Astrocyte of the cerebellum (primary cell): Measurements from ENCODE around the gene LEKR1.
A peak's percentile ranks its signal among the peaks of the same experiment; 100 is the strongest.
"Not testable (repeated sequence)": the region's sequence is repeated elsewhere in the genome, so short reads cannot be mapped to it uniquely, and the experiment has no call there.

ENCODE experiments used
- DNase-seq: peaks from one replicate; pipeline ENCODE4 v3.0.0-alpha.2; 2011; ENCODE audit warnings: low read depth
- H3K4me3 ChIP-seq: 2 replicates; pipeline ENCODE4 v1.5.1; 2011; ENCODE audit warnings: mild to moderate bottlenecking, low read depth, low read length, moderate library complexity
- CTCF ChIP-seq: IDR thresholded peaks from 2 replicates; pipeline ENCODE4 v1.5.1; 2012; ENCODE audit warnings: low read length, low read depth, moderate library complexity, mild to moderate bottlenecking; ENCODE audit errors: missing control alignments
- in situ Hi-C: cut with HindIII; loops from 2 replicates; pipeline ENCODE4 v1.10.0; 2017; ENCODE audit warnings: low sequenced_read_pairs

Gene LEKR1

GRCh38 chr3:156885761-156886160 is 59.6 kb downstream of the LEKR1 start:
- DNase-seq = no peak
- no peak overlapping the region for H3K4me3 ChIP-seq
- TF ChIP-seq CTCF = no peak
- in situ Hi-C loops = no loop called here

DNA sequence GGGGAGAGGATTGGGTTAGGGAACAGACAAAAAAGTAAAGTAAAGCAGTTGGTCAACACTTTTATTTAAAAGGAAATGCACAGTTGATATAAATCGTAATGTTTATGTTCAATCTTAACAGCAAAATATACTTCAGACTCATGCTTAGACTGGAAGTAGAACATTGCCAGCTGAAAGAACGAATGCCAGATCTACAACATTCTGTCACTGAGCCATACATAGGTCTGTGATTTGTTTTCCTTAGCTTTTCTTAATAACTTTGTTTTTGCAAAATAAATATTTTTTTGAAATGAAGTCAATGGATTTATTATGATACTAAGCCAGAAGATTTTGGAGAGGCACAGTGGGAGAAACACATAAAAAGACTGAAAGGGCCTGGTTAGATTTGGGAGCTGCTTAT is 62.0 kb downstream of the LEKR1 start:
- no peak for TF ChIP-seq CTCF
- H3K4me3 ChIP-seq = no peak overlapping the region
- in situ Hi-C loops = no loop called here
- DNase-seq = no peak

DNA sequence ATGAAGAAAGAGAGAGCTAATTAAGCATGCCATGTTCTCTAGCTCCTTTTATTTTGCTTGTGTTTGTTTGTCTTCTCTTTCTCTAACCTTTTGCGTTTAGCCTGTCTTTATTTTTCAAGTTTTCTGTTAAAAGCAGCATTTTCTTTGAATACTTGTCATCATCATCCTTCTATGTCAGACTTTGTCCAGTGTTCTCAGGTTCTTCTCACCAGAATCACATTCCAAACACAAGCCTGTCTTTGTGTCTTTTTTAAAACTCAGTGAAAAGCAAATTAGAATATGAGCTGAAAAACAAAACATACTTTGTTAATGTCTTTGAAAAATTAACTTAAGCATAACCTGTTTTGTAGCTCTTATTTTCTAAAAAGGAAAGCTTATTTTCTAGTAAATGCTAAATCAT is 62.4 kb downstream of the LEKR1 start:
- H3K4me3 ChIP-seq = no peak overlapping the region
- no peak for DNase-seq
- no peak for TF ChIP-seq CTCF
- in situ Hi-C loops = no loop called here

DNA sequence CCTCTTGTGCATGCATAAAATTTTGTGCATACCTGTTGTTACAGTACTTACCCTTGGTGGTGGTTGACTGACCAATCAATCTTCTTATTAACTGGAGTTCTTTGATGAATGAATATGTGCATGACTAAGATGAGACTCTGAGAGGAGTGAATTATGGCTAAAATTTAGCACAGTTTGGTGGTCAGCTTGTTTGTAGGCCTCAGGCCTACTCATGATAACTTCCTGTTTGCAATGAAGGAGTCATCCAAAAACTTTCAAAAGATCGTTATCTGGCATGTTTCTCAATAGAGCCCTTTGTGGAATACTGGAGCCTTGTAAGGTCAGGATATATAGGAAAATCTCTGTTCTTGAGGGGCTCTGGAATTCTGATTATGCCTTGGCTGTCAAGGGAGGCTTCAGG is 66.5 kb downstream of the LEKR1 start:
- in situ Hi-C loops = no loop called here
- no peak for DNase-seq
- no peak overlapping the region for H3K4me3 ChIP-seq
- no peak for TF ChIP-seq CTCF

GRCh38 chr3:156895374-156895773 is 69.2 kb downstream of the LEKR1 start:
- in situ Hi-C loops, DNase-seq, H3K4me3 ChIP-seq: not testable (repeated sequence)

DNA sequence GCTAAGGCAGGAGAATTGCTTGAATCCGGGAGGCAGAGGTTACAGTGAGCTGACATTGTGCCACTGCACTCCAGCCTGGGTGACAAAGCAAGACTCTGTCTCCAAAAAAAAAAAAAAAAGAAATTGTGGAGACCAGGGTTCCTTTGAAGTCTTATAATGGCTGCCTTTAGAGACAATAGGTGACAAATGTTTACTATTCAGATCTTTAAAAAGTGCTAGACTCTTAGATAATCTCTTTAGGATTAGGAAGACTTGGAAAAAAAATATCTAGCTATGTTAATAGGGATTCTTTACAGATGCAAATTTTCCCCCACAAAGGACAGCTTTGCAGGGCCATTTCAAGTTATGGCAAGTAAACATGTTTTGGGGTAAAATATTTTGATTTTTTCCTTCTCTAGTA is 71.7 kb downstream of the LEKR1 start:
- DNase-seq, in situ Hi-C loops, H3K4me3 ChIP-seq: not testable (repeated sequence)

GRCh38 chr3:156898296-156898880 is 72.2 kb downstream of the LEKR1 start:
- no peak for TF ChIP-seq CTCF
- no peak overlapping the region for H3K4me3 ChIP-seq
- no peak for DNase-seq
- in situ Hi-C loops = no loop called here

DNA sequence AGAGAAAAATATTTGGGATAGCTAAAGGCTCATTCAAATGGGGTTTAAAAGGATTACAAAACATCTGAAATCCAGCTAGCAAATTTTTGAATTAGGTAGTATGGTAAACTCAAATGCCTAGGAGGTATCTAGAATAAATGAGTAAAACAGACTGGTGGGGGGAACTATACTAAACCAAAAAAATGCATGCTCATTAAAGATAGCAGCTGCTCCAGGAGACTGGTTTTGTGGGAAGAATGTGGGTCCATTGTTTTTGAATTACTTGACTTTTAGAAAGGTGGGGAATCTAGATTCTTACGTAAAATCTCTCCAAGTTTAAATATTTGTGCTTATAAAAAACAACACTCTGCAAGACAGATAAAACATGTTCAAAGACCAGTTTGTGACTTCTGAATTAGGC is 73.8 kb downstream of the LEKR1 start:
- no peak overlapping the region for H3K4me3 ChIP-seq
- peak; percentile 32 for DNase-seq
- TF ChIP-seq CTCF = no peak
- in situ Hi-C loops = no loop called here
